GM12878 (cell line): ENCODE measurements around the gene IBTK. TPM values are rescaled to one million over a fixed set of nuclear protein-coding genes. Genes with fewer than 3 reads are reported as not detected.

Source experiments
- ATAC-seq: fragments of 200-7000 bp; cut with Tn5 transposase; 3 replicates; pipeline ENCODE4 v1.9.1; 2020; ENCODE audit warnings: mild to moderate bottlenecking, moderate library complexity
- BruUV-seq: library from RNA; stranded (reverse); fragments of 400-500 nt; replicated peaks from 2 replicates; lab custom pipeline; 2021; lab: Mats Ljungman, UMichigan
- CTCF ChIA-PET: fragments of 300-600 bp; sonication (Branson Sonifier 250); formaldehyde crosslinking; extraction: SDS; loops from one replicate; lab custom pipeline; 2021; ENCODE audit warnings: inconsistent platforms; lab: Yijun Ruan, JAX
- POLR2A ChIA-PET: fragments of 350-600 bp; formaldehyde crosslinking; extraction: SDS; loops from one replicate; lab custom pipeline; 2021; ENCODE audit warnings: inconsistent platforms; lab: Charles Lee
- RAD21 ChIA-PET: fragments of 300-600 bp; sonication (Branson Sonifier 250); formaldehyde crosslinking; loops from one replicate; lab custom pipeline; 2023; ENCODE audit warnings: antibody characterized with exemption; ENCODE audit not compliant: unreplicated experiment; lab: Charles Lee
- SMC1A ChIA-PET: fragments of 300-600 bp; sonication (Branson Sonifier 250); formaldehyde crosslinking; loops from one replicate; lab custom pipeline; 2023; ENCODE audit not compliant: unreplicated experiment, uncharacterized antibody; lab: Charles Lee
- DNase-seq: peaks from one replicate; pipeline ENCODE4 v3.0.0-alpha.2; 2011; ENCODE audit warnings: low read depth, low spot score
- FAIRE-seq: peaks from 3 replicates; lab custom pipeline; 2011; peaks lifted over from hg19 to GRCh38; lab: Jason Lieb, UNC
- H2AFZ ChIP-seq: 2 replicates; pipeline ENCODE4 v1.6.0; 2011; ENCODE audit warnings: low read depth, low read length, control low read depth; ENCODE audit not compliant: control insufficient read depth
- H3K27ac ChIP-seq: 2 replicates; pipeline ENCODE4 v1.5.1; 2011; ENCODE audit warnings: control low read depth; ENCODE audit not compliant: control insufficient read depth, insufficient read depth
- H3K27me3 ChIP-seq, 2 experiments: replicated peaks in 1 of 2; 2 replicates each; pipeline versions ENCODE4 v1.6.0 to v1.6.1; 2011; ENCODE audit warnings: low read length in 1 of 2; ENCODE audit not compliant: control insufficient read depth in 2 of 2, insufficient read depth in 2 of 2
- H3K36me3 ChIP-seq, 2 experiments: 2 replicates each; pipeline ENCODE4 v1.5.1; 2011; ENCODE audit warnings: low read length in 1 of 2; ENCODE audit not compliant: control insufficient read depth in 2 of 2, insufficient read depth in 2 of 2
- H3K4me1 ChIP-seq: 2 replicates; pipeline ENCODE4 v1.6.1; 2011; ENCODE audit warnings: mild to moderate bottlenecking, low read length, moderate library complexity, mixed read lengths; ENCODE audit not compliant: control insufficient read depth, insufficient read depth
- H3K4me2 ChIP-seq: 2 replicates; pipeline ENCODE4 v1.6.0; 2011; ENCODE audit warnings: control low read depth; ENCODE audit not compliant: control insufficient read depth, insufficient read depth
- H3K4me3 ChIP-seq: fragments of 200-600 bp; sonication (generic); 2 replicates; pipeline ENCODE4 v1.5.1; 2016
- H3K79me2 ChIP-seq: 2 replicates; pipeline ENCODE4 v1.6.0; 2011; ENCODE audit warnings: low read length; ENCODE audit not compliant: control insufficient read depth, insufficient read depth
- H3K9ac ChIP-seq: 2 replicates; pipeline ENCODE4 v1.8.0; 2011; ENCODE audit warnings: low read length, control low read depth, mixed read lengths; ENCODE audit not compliant: control insufficient read depth, insufficient read depth
- H3K9me3 ChIP-seq: replicated peaks from 3 replicates; pipeline ENCODE4 v1.5.1; 2011; ENCODE audit warnings: mild to moderate bottlenecking, low read length; ENCODE audit not compliant: control insufficient read depth, insufficient read depth
- H4K20me1 ChIP-seq: 2 replicates; pipeline ENCODE4 v1.6.0; 2011; ENCODE audit not compliant: control insufficient read depth, insufficient read depth
- JUNB ChIP-seq: IDR thresholded peaks from 2 replicates; pipeline ENCODE4 v1.6.1; 2016; ENCODE audit warnings: antibody characterized with exemption, mild to moderate bottlenecking
- SREBF1 ChIP-seq: IDR thresholded peaks from 2 replicates; pipeline ENCODE4 v1.6.1; 2012; ENCODE audit warnings: mild to moderate bottlenecking, low read length
- TARDBP ChIP-seq: IDR thresholded peaks from 2 replicates; pipeline ENCODE4 v1.6.1; 2016; ENCODE audit warnings: borderline replicate concordance
- WGBS: methylation state at CpG from one replicate; pipeline ENCODE4 v1.1.6; 2016; ENCODE audit warnings: low lambda C conversion rate; ENCODE audit not compliant: insufficient replicate concordance, insufficient coverage; ENCODE audit errors: missing lambda C conversion rate; 5-methylcytosine and 5-hydroxymethylcytosine counted together
- in situ Hi-C: fragments of 300-500 bp; cut with MboI; formaldehyde crosslinking; loops from 9 replicates; pipeline ENCODE4 v1.14.3; 2018; ENCODE audit warnings: mixed read lengths
- intact Hi-C: fragments of 100-400 bp; cut with micrococcal nuclease; formaldehyde crosslinking; loops from one replicate; pipeline ENCODE4 v1.14.2; 2022; ENCODE audit not compliant: unreplicated experiment
- polyA plus RNA-seq, 11 experiments: library from polyadenylated mRNA; depleted of rRNA in 4 of 11; unstranded in 6 of 11; stranded (reverse) in 5 of 11; fragments of >200 nt; fragmentation: Nextera tagmentation in 4 of 11; fragmentation: Illumina TruSeq in 1 of 11; extraction: Ambion mirVana in 4 of 11; extraction: Trizol in 1 of 11; gene quantifications; 1 replicate in 1 of 11; 2 replicates in 10 of 11; pipeline versions ENCODE4 v1.2.1 to v1.2.3, GENCODE V29; 2011 to 2016; ENCODE audit warnings: inconsistent platforms in 2 of 11, missing spikeins in 2 of 11, low read depth in 1 of 11
- total RNA-seq, 4 experiments: library from RNA; depleted of rRNA in 3 of 4; stranded (reverse); fragments of >200 nt in 3 of 4; fragmentation: Illumina TruSeq in 1 of 4; extraction: Trizol in 1 of 4; gene quantifications; 2 replicates each; pipeline versions ENCODE4 v1.2.1 to v1.2.3, GENCODE V29; 2013 to 2021
- TF ChIP-seq, protein P1 (sequence below): fragments of 450-650 bp; IDR thresholded peaks from 2 replicates; pipeline ENCODE4 v1.6.1; 2017; ENCODE audit warnings: mild to moderate bottlenecking, moderate library complexity
- TF ChIP-seq, protein P2 (sequence below): fragments of 450-650 bp; IDR thresholded peaks from 2 replicates; pipeline ENCODE4 v1.6.1; 2017; ENCODE audit warnings: mild to moderate bottlenecking
- TF ChIP-seq, protein P3 (sequence below): fragments of 450-650 bp; formaldehyde crosslinking; IDR thresholded peaks from 2 replicates; pipeline ENCODE4 v1.5.0; 2022; ENCODE audit warnings: mild to moderate bottlenecking, missing genetic modification characterization

Gene IBTK
- total and polyA plus RNA-seq, 10 of the 15 experiments (the other 5 are each of a cell fraction or from before 2014, with no cell fraction given) = 12.0 to 32.1 (median 20.9) TPM

DNA sequence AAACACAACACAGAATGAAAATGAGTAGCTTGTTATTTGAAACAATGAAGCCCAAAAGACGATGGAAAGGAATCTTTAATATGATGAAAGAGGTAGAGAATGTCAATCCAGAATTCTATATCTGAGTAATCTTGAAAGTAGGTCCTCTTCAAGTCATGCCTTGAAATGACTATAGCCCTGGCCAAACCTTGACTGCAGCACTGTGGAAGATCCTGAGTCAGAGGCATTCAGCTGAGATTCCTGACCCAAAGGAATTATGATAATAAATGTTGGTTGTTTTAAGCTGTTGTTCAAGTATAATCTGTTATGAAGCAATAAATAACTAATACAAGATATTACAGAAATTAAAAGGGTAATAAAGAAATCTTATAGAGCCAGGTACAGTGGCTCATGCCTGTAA, 64.8 kb downstream of the IBTK start:
- Histone ChIP-seq H3K4me2 (no peak overlapping the region), H2AFZ (no peak overlapping the region), H4K20me1 (no peaks in the 10 kb centered on the region), H3K27ac (no peak overlapping the region), H3K4me3 (no peak overlapping the region), H3K27me3 (no peaks in the 10 kb centered on the region), H3K9ac (no peak overlapping the region), H3K9me3 (no peaks in the 10 kb centered on the region), H3K36me3 (peaks cover 0 to 4% of the 10 kb centered on the region in 2 experiments; a peak in 1 of 4 replicates), H3K4me1 (no peaks in the 10 kb centered on the region), H3K79me2 (no peaks in the 10 kb centered on the region)
- 0% methylated on average over 1 of the region's 1 CpG for WGBS
- SMC1A ChIA-PET = interaction anchor here (0.6 to 3.0 kb wide), 7 partner anchors 9 to 66 kb away, joined by 3 to 13 read pairs (median 4); no protein-coding TSS in a partner anchor
- in situ Hi-C loops (no loop called here), intact Hi-C loops (no loop called here)
- CTCF ChIA-PET = interaction anchor here (1.0 to 1.4 kb wide), 3 partner anchors 10 to 143 kb away, joined by 3 to 4 read pairs (median 3); no protein-coding TSS in a partner anchor
- no peak for DNase-seq
- TF ChIP-seq JUNB (peak; percentile 33; the same call in 1 of the 2 replicates), SREBF1 (no peak)
- BruUV-seq = no TSS peak
- no peak for FAIRE-seq
- POLR2A ChIA-PET = no interaction called here
- RAD21 ChIA-PET = interaction anchor here (1.3 kb wide), 1 partner anchor 39 kb away, joined by 6 read pairs; no protein-coding TSS in a partner anchor
- peak; percentile 48; the same call in 1 of the 3 replicates for ATAC-seq

DNA sequence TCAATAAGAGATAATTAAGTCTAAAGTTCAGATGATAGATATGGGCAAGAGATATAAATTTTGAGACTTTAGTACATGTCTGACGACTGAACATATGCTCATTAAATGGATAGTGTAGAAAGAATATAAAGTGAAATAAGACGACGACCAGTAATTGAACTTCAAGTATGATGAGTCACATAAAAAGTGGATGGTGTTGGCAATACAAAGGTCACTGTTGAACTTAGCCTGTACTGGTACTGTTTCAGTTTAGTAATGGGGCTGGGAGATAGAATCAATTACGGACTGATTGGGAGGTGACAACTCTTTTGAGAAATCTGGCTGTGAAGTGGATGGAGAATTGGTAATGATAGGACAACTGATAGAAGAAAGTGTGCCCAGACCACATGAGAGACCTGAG, 68.1 kb downstream of the IBTK start:
- Histone ChIP-seq H3K36me3 (peaks cover 0 to 4% of the 10 kb centered on the region in 2 experiments; a peak in 1 of 4 replicates), H2AFZ (no peak overlapping the region), H4K20me1 (no peaks in the 10 kb centered on the region), H3K27me3 (no peaks in the 10 kb centered on the region), H3K9me3 (no peaks in the 10 kb centered on the region), H3K4me3 (no peak overlapping the region), H3K79me2 (no peaks in the 10 kb centered on the region), H3K4me1 (no peaks in the 10 kb centered on the region), H3K27ac (no peak overlapping the region), H3K4me2 (no peak overlapping the region), H3K9ac (no peak overlapping the region)
- WGBS = 94% methylated on average over 4 of the region's 4 CpGs
- in situ Hi-C loops (no loop called here), intact Hi-C loops (no loop called here)
- no TSS peak for BruUV-seq
- ChIA-PET POLR2A (no interaction called here), RAD21 (no interaction called here), CTCF (no interaction called here), SMC1A (interaction anchor here (1.0 kb wide), 1 partner anchor 27 kb away, joined by 3 read pairs; no protein-coding TSS in a partner anchor)
- ATAC-seq (no peak), FAIRE-seq (no peak), DNase-seq (no peak)
- no peak for TF ChIP-seq TARDBP
- TF ChIP-seq, protein P1, sequence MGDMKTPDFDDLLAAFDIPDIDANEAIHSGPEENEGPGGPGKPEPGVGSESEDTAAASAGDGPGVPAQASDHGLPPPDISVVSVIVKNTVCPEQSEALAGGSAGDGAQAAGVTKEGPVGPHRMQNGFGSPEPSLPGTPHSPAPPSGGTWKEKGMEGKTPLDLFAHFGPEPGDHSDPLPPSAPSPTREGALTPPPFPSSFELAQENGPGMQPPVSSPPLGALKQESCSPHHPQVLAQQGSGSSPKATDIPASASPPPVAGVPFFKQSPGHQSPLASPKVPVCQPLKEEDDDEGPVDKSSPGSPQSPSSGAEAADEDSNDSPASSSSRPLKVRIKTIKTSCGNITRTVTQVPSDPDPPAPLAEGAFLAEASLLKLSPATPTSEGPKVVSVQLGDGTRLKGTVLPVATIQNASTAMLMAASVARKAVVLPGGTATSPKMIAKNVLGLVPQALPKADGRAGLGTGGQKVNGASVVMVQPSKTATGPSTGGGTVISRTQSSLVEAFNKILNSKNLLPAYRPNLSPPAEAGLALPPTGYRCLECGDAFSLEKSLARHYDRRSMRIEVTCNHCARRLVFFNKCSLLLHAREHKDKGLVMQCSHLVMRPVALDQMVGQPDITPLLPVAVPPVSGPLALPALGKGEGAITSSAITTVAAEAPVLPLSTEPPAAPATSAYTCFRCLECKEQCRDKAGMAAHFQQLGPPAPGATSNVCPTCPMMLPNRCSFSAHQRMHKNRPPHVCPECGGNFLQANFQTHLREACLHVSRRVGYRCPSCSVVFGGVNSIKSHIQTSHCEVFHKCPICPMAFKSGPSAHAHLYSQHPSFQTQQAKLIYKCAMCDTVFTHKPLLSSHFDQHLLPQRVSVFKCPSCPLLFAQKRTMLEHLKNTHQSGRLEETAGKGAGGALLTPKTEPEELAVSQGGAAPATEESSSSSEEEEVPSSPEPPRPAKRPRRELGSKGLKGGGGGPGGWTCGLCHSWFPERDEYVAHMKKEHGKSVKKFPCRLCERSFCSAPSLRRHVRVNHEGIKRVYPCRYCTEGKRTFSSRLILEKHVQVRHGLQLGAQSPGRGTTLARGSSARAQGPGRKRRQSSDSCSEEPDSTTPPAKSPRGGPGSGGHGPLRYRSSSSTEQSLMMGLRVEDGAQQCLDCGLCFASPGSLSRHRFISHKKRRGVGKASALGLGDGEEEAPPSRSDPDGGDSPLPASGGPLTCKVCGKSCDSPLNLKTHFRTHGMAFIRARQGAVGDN = no peak
- TF ChIP-seq, protein P2, sequence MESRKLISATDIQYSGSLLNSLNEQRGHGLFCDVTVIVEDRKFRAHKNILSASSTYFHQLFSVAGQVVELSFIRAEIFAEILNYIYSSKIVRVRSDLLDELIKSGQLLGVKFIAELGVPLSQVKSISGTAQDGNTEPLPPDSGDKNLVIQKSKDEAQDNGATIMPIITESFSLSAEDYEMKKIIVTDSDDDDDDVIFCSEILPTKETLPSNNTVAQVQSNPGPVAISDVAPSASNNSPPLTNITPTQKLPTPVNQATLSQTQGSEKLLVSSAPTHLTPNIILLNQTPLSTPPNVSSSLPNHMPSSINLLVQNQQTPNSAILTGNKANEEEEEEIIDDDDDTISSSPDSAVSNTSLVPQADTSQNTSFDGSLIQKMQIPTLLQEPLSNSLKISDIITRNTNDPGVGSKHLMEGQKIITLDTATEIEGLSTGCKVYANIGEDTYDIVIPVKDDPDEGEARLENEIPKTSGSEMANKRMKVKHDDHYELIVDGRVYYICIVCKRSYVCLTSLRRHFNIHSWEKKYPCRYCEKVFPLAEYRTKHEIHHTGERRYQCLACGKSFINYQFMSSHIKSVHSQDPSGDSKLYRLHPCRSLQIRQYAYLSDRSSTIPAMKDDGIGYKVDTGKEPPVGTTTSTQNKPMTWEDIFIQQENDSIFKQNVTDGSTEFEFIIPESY = no peak
- TF ChIP-seq, protein P3, sequence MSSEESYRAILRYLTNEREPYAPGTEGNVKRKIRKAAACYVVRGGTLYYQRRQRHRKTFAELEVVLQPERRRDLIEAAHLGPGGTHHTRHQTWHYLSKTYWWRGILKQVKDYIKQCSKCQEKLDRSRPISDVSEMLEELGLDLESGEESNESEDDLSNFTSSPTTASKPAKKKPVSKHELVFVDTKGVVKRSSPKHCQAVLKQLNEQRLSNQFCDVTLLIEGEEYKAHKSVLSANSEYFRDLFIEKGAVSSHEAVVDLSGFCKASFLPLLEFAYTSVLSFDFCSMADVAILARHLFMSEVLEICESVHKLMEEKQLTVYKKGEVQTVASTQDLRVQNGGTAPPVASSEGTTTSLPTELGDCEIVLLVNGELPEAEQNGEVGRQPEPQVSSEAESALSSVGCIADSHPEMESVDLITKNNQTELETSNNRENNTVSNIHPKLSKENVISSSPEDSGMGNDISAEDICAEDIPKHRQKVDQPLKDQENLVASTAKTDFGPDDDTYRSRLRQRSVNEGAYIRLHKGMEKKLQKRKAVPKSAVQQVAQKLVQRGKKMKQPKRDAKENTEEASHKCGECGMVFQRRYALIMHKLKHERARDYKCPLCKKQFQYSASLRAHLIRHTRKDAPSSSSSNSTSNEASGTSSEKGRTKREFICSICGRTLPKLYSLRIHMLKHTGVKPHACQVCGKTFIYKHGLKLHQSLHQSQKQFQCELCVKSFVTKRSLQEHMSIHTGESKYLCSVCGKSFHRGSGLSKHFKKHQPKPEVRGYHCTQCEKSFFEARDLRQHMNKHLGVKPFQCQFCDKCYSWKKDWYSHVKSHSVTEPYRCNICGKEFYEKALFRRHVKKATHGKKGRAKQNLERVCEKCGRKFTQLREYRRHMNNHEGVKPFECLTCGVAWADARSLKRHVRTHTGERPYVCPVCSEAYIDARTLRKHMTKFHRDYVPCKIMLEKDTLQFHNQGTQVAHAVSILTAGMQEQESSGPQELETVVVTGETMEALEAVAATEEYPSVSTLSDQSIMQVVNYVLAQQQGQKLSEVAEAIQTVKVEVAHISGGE (CRISPR knock-in tag) = no peak
